WTC11 (cell line): ENCODE measurements around the gene RTP5. TPM values are rescaled to one million over a fixed set of nuclear protein-coding genes. Genes with fewer than 3 reads are reported as not detected.

ENCODE experiments used
- ATAC-seq: fragments of 200-7000 bp; cut with Tn5 transposase; 2 replicates; pipeline ENCODE4 v1.10.0; 2021; ENCODE audit warnings: mild to moderate bottlenecking, moderate library complexity
- CTCF ChIA-PET: fragments of 300-600 bp; sonication (Branson Sonifier 250); formaldehyde crosslinking; loops from one replicate; lab custom pipeline; 2021; ENCODE audit warnings: antibody characterized with exemption; lab: Charles Lee
- POLR2A ChIA-PET: fragments of 350-600 bp; sonication (Branson Sonifier 250); formaldehyde crosslinking; loops from one replicate; lab custom pipeline; 2021; ENCODE audit warnings: antibody characterized with exemption; lab: Charles Lee
- DNase-seq: peaks from one replicate; pipeline ENCODE4 v3.0.0; 2021; ENCODE audit warnings: low spot score
- H3K27ac Mint-ChIP-seq: 2 replicates; pipeline ENCODE4 v1.8.0; 2021; ENCODE audit warnings: mixed read lengths
- H3K27me3 Mint-ChIP-seq: 2 replicates; pipeline ENCODE4 v1.8.0; 2021; ENCODE audit warnings: low read depth, mild to moderate bottlenecking, moderate library complexity, mixed read lengths
- H3K36me3 Mint-ChIP-seq: 2 replicates; pipeline ENCODE4 v1.8.0; 2021; ENCODE audit warnings: mixed read lengths
- H3K4me1 Mint-ChIP-seq: 2 replicates; pipeline ENCODE4 v1.8.0; 2022; ENCODE audit warnings: mixed read lengths
- H3K4me3 Mint-ChIP-seq: 2 replicates; pipeline ENCODE4 v1.8.0; 2021; ENCODE audit warnings: mild to moderate bottlenecking, moderate library complexity, mixed read lengths
- H3K9me3 Mint-ChIP-seq: 2 replicates; pipeline ENCODE4 v1.8.0; 2021; ENCODE audit warnings: mixed read lengths
- AFF4 ChIP-seq: sonication (generic); formaldehyde crosslinking; IDR thresholded peaks from 2 replicates; pipeline ENCODE4 v1.8.1; 2023; ENCODE audit warnings: mild to moderate bottlenecking, missing genetic modification reagents, borderline replicate concordance
- AR ChIP-seq: fragments of 250-450 bp; sonication (Bioruptor Pico); IDR thresholded peaks from 2 replicates; pipeline ENCODE4 v1.9.0; 2021; ENCODE audit warnings: mild to moderate bottlenecking
- CREB1 ChIP-seq: sonication (generic); formaldehyde crosslinking; IDR thresholded peaks from 2 replicates; pipeline ENCODE4 v1.8.0; 2023; ENCODE audit warnings: mild to moderate bottlenecking, missing genetic modification reagents
- CREM ChIP-seq: sonication (generic); formaldehyde crosslinking; IDR thresholded peaks from 2 replicates; pipeline ENCODE4 v1.8.1; 2022; ENCODE audit warnings: mild to moderate bottlenecking, missing genetic modification reagents, moderate library complexity
- E2F1 ChIP-seq: sonication (generic); formaldehyde crosslinking; IDR thresholded peaks from 2 replicates; pipeline ENCODE4 v1.8.0; 2022; ENCODE audit warnings: mild to moderate bottlenecking, missing genetic modification reagents
- ELF4 ChIP-seq: sonication (generic); formaldehyde crosslinking; IDR thresholded peaks from 2 replicates; pipeline ENCODE4 v1.8.1; 2022; ENCODE audit warnings: low read depth, mild to moderate bottlenecking, moderate library complexity, missing genetic modification reagents
- GRHL2 ChIP-seq: fragments of 250-450 bp; sonication (Bioruptor Pico); IDR thresholded peaks from 2 replicates; pipeline ENCODE4 v1.8.0; 2022; ENCODE audit warnings: mild to moderate bottlenecking, moderate library complexity; ENCODE audit not compliant: insufficient replicate concordance, severe bottlenecking
- JUN ChIP-seq: sonication (generic); formaldehyde crosslinking; IDR thresholded peaks from 2 replicates; pipeline ENCODE4 v1.8.0; 2023; ENCODE audit warnings: mild to moderate bottlenecking, missing genetic modification reagents
- MYBL2 ChIP-seq: sonication (generic); formaldehyde crosslinking; IDR thresholded peaks from 2 replicates; pipeline ENCODE4 v1.8.1; 2023; ENCODE audit warnings: mild to moderate bottlenecking, moderate library complexity, missing genetic modification reagents
- NR1H2 ChIP-seq: sonication (generic); formaldehyde crosslinking; IDR thresholded peaks from 2 replicates; pipeline ENCODE4 v1.9.0; 2021; ENCODE audit warnings: mild to moderate bottlenecking, moderate library complexity, missing genetic modification reagents
- PREB ChIP-seq: sonication (generic); formaldehyde crosslinking; IDR thresholded peaks from 2 replicates; pipeline ENCODE4 v1.8.1; 2022; ENCODE audit warnings: mild to moderate bottlenecking, missing genetic modification reagents, moderate library complexity, borderline replicate concordance
- RELA ChIP-seq: sonication (generic); formaldehyde crosslinking; IDR thresholded peaks from 2 replicates; pipeline ENCODE4 v1.8.1; 2022; ENCODE audit warnings: missing genetic modification reagents, mild to moderate bottlenecking, borderline replicate concordance
- SOX15 ChIP-seq: fragments of 250-450 bp; sonication (Bioruptor Pico); IDR thresholded peaks from 2 replicates; pipeline ENCODE4 v1.9.0; 2021; ENCODE audit warnings: mild to moderate bottlenecking
- ZNF263 ChIP-seq: sonication (generic); formaldehyde crosslinking; IDR thresholded peaks from 2 replicates; pipeline ENCODE4 v1.8.1; 2022; ENCODE audit warnings: low read depth, mild to moderate bottlenecking, moderate library complexity, missing genetic modification reagents
- ZNF396 ChIP-seq: fragments of 250-450 bp; sonication (Bioruptor Pico); IDR thresholded peaks from 2 replicates; pipeline ENCODE4 v1.8.0; 2021; ENCODE audit warnings: mild to moderate bottlenecking, moderate library complexity, borderline replicate concordance
- ZNF416 ChIP-seq: fragments of 250-450 bp; sonication (Bioruptor Pico); IDR thresholded peaks from 2 replicates; pipeline ENCODE4 v1.9.0; 2021; ENCODE audit warnings: mild to moderate bottlenecking, inconsistent platforms
- ZNF671 ChIP-seq: fragments of 250-450 bp; sonication (Bioruptor Pico); IDR thresholded peaks from 2 replicates; pipeline ENCODE4 v1.8.0; 2021; ENCODE audit warnings: mild to moderate bottlenecking
- total RNA-seq: library from RNA; stranded (reverse); gene quantifications from 3 replicates; pipeline ENCODE4 v1.2.3, GENCODE V29; 2021
- TF ChIP-seq, protein P1 (sequence below): sonication (generic); formaldehyde crosslinking; IDR thresholded peaks from 2 replicates; pipeline ENCODE4 v1.8.0; 2022; ENCODE audit warnings: mild to moderate bottlenecking, missing genetic modification reagents
- TF ChIP-seq, protein P2 (sequence below): sonication (generic); formaldehyde crosslinking; IDR thresholded peaks from 2 replicates; pipeline ENCODE4 v1.8.0; 2023; ENCODE audit warnings: missing genetic modification reagents
- TF ChIP-seq, protein P3 (sequence below): sonication (generic); formaldehyde crosslinking; IDR thresholded peaks from 2 replicates; pipeline ENCODE4 v1.8.0; 2022; ENCODE audit warnings: mild to moderate bottlenecking, missing genetic modification reagents
- TF ChIP-seq, protein P4 (sequence below): sonication (generic); formaldehyde crosslinking; IDR thresholded peaks from 2 replicates; pipeline ENCODE4 v1.8.1; 2023; ENCODE audit warnings: mild to moderate bottlenecking, missing genetic modification reagents

RTP5 gene
- total RNA-seq, 1 experiment from 2014 or later: not detected

GRCh38 chr2:241868661-241869081, 858 bp upstream of the RTP5 start:
- CTCF ChIA-PET: interaction anchor here (0.6 to 1.9 kb wide), 3 partner anchors 10 to 1049 kb away, joined by 3 to 6 read pairs (median 4); partner anchors contain the start of genes D2HGDH and KIF1A
- POLR2A ChIA-PET: no interaction called here
- Mint-ChIP-seq H3K27me3 (peaks cover 6% of the 10 kb centered on the region), H3K9me3 (peaks cover 16% of the 10 kb centered on the region), H3K36me3 (peaks cover 4% of the 10 kb centered on the region; the same call in 1 of the 2 replicates), H3K4me3 (no peak overlapping the region), H3K27ac (no peak overlapping the region), H3K4me1 (peaks cover 6% of the 10 kb centered on the region; the same call in 1 of the 2 replicates)
- no peak for ATAC-seq
- DNase-seq: no peak
- no peak for TF ChIP-seq PREB (CRISPR knock-in tag)
- TF ChIP-seq ZNF263 (CRISPR knock-in tag): no peak
- no peak for TF ChIP-seq GRHL2
- TF ChIP-seq AR (CRISPR knock-in tag): no peak
- no peak for TF ChIP-seq MYBL2 (CRISPR knock-in tag)
- no peak for TF ChIP-seq SOX15 (CRISPR knock-in tag)
- TF ChIP-seq ELF4 (CRISPR knock-in tag): no peak

- Mint-ChIP-seq H3K36me3 (no peaks in the 10 kb centered on the region; the same call in 1 of the 2 replicates), H3K4me3 (no peak overlapping the region), H3K27ac (no peak overlapping the region), H3K9me3 (peaks cover 4% of the 10 kb centered on the region), H3K4me1 (peaks cover 6% of the 10 kb centered on the region; the same call in 1 of the 2 replicates), H3K27me3 (peaks cover 3% of the 10 kb centered on the region; the same call in 1 of the 2 replicates)
- ChIA-PET CTCF (no interaction called here), POLR2A (no interaction called here)
- ATAC-seq (no peak), DNase-seq (no peak)
- TF ChIP-seq ZNF671 (no peak), ZNF396 (CRISPR knock-in tag) (no peak), AFF4 (CRISPR knock-in tag) (no peak), RELA (CRISPR knock-in tag) (no peak), ZNF416 (CRISPR knock-in tag) (no peak), NR1H2 (CRISPR knock-in tag) (no peak), CREM (CRISPR knock-in tag) (no peak), CREB1 (CRISPR knock-in tag) (no peak), E2F1 (CRISPR knock-in tag) (no peak), JUN (no peak)
- TF ChIP-seq, protein P1, sequence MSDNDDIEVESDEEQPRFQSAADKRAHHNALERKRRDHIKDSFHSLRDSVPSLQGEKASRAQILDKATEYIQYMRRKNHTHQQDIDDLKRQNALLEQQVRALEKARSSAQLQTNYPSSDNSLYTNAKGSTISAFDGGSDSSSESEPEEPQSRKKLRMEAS (CRISPR knock-in tag): no peak
- TF ChIP-seq, protein P2, sequence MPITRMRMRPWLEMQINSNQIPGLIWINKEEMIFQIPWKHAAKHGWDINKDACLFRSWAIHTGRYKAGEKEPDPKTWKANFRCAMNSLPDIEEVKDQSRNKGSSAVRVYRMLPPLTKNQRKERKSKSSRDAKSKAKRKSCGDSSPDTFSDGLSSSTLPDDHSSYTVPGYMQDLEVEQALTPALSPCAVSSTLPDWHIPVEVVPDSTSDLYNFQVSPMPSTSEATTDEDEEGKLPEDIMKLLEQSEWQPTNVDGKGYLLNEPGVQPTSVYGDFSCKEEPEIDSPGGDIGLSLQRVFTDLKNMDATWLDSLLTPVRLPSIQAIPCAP (CRISPR knock-in tag): no peak
- TF ChIP-seq, protein P3, sequence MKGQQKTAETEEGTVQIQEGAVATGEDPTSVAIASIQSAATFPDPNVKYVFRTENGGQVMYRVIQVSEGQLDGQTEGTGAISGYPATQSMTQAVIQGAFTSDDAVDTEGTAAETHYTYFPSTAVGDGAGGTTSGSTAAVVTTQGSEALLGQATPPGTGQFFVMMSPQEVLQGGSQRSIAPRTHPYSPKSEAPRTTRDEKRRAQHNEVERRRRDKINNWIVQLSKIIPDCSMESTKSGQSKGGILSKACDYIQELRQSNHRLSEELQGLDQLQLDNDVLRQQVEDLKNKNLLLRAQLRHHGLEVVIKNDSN (CRISPR knock-in tag): no peak
- TF ChIP-seq, protein P4, sequence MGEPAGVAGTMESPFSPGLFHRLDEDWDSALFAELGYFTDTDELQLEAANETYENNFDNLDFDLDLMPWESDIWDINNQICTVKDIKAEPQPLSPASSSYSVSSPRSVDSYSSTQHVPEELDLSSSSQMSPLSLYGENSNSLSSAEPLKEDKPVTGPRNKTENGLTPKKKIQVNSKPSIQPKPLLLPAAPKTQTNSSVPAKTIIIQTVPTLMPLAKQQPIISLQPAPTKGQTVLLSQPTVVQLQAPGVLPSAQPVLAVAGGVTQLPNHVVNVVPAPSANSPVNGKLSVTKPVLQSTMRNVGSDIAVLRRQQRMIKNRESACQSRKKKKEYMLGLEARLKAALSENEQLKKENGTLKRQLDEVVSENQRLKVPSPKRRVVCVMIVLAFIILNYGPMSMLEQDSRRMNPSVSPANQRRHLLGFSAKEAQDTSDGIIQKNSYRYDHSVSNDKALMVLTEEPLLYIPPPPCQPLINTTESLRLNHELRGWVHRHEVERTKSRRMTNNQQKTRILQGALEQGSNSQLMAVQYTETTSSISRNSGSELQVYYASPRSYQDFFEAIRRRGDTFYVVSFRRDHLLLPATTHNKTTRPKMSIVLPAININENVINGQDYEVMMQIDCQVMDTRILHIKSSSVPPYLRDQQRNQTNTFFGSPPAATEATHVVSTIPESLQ (CRISPR knock-in tag): no peak
Measured at GRCh38 chr2:241870081-241870541, 582 bp downstream of the RTP5 start.
